ENCODE measurements around the gene VAV1. TPM values are rescaled to one million over a fixed set of nuclear protein-coding genes. Genes with fewer than 3 reads are reported as not detected.

VAV1 gene
- total and polyA plus RNA-seq, 2 donors (not counting 1 experiment from before 2014, with no cell fraction given): 62.7 to 98.8 TPM

GRCh38 chr19:6730153-6730804 is 42.2 kb upstream of the VAV1 start:
- intact Hi-C loops (cut with micrococcal nuclease): no loop called here
- H3K27me3 ChIP-seq (replicated peaks in 1 of 4; ENCODE audit: control extremely low read depth in 1 of 4, control insufficient read depth in 3 of 4, insufficient read depth in 4 of 4, low read length in 3 of 4): no peaks in the 10 kb centered on the region
- no peak overlapping the region for H3K4me2 ChIP-seq (replicated peaks; ENCODE audit: low read depth, low read length, poor library complexity, severe bottlenecking)
- Mint-ChIP-seq H3K27me3 (no peaks in the 10 kb centered on the region), H3K27ac (no peak overlapping the region), H3K4me3 (no peak overlapping the region), H3K9me3 (ENCODE audit: insufficient read depth) (no peaks in the 10 kb centered on the region), H3K4me1 (peaks cover 26% of the 10 kb centered on the region)
- H3K9ac ChIP-seq (ENCODE audit: low read length): no peak overlapping the region
- ATAC-seq (ENCODE audit: low read depth) (peak; percentile 28), DNase-seq (no peak)
- POLR2A ChIA-PET: interaction anchor here (0.6 kb wide), 1 partner anchor 225 kb away, joined by 3 read pairs; no protein-coding TSS in a partner anchor
- CTCF ChIA-PET: interaction anchor here (1.9 kb wide), 1 partner anchor 134 kb away, joined by 7 read pairs; no protein-coding TSS in a partner anchor
- no peak overlapping the region for H3K4me3 ChIP-seq (ENCODE audit: control extremely low read depth in 1 of 5, extremely low read depth in 1 of 5, insufficient read depth in 1 of 5, low read depth in 2 of 5, low read length in 4 of 5)
- H3K79me2 ChIP-seq (ENCODE audit: control insufficient read depth, insufficient read depth, low read length): peaks cover 5% of the 10 kb centered on the region
- peaks cover 0 to under 1% (median 0%) of the 10 kb centered on the region in 3 donors for H3K9me3 ChIP-seq (ENCODE audit: control extremely low read depth in 1 of 3, control insufficient read depth in 2 of 3, insufficient read depth in 1 of 3, low read length in 2 of 3)
- peaks cover 13% of the 10 kb centered on the region in 2 donors for H3K4me1 ChIP-seq (ENCODE audit: control insufficient read depth in 2 of 2, insufficient read depth in 2 of 2, low read length in 2 of 2)
- H2AFZ ChIP-seq (ENCODE audit: insufficient read depth, low read depth, low read length, poor library complexity, severe bottlenecking): no peak overlapping the region
- no peak for TF ChIP-seq EZH2 (IDR thresholded peaks at IDR 0.05; ENCODE audit: borderline replicate concordance, insufficient read depth, low read depth, low read length, poor library complexity, severe bottlenecking)
- no peak for TF ChIP-seq CTCF (IDR thresholded peaks at IDR 0.05)
- H3K36me3 ChIP-seq (replicated peaks in 1 of 2; ENCODE audit: control extremely low read depth in 1 of 2, control insufficient read depth in 1 of 2, extremely low read depth in 1 of 2, insufficient read depth in 2 of 2, low read length in 1 of 2): peaks cover 0 to 10% of the 10 kb centered on the region in 2 experiments
- no peak overlapping the region for H3K27ac ChIP-seq (ENCODE audit: low read length in 2 of 2)
- 90% methylated on average over 13 of the region's 27 CpGs for WGBS (ENCODE audit: insufficient coverage)
- no peaks in the 10 kb centered on the region for H4K20me1 ChIP-seq (ENCODE audit: control insufficient read depth, insufficient read depth, low read length, poor library complexity, severe bottlenecking)

DNA sequence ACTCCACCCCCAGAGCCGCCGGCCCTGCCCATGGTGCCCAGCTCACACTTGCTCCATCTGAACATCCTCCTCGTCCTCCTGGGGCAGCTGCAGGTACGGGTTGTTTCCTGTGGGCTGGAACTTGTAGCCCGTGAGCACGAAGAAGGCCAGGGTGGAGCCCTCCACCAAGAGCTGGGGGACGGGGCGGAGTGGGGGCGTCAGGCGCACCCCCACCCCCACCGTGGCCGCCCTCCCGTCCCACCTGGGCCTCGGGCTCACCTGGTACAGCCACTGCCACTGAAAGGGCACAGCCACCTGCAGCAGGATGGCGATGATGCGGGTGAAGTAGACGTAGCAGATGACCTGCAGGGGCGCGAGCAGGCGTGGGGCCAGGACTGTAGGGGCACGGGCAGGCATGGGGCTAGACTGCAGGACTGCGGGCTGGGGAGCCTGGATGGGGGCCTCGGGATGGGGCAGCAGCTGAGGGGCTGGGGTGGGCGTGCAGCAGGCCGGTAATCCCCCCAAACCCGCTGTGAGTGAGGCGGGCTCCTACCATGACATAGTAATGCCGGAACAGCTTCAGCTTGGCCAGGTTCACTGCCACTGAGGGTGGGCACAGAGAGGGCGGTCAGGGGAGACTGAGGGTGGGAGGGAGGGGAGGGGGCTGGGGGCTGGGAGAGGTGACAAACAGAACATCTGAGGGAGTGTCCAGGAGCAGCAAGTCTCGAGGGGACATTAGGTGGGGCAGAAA is 41.4 kb upstream of the VAV1 start:
- H3K27me3 ChIP-seq (replicated peaks in 1 of 4; ENCODE audit: control extremely low read depth in 1 of 4, control insufficient read depth in 3 of 4, insufficient read depth in 4 of 4, low read length in 3 of 4): no peaks in the 10 kb centered on the region
- no peaks in the 10 kb centered on the region for H3K9me3 ChIP-seq (ENCODE audit: control extremely low read depth in 1 of 3, control insufficient read depth in 2 of 3, insufficient read depth in 1 of 3, low read length in 2 of 3)
- H3K36me3 ChIP-seq (replicated peaks in 1 of 2; ENCODE audit: control extremely low read depth in 1 of 2, control insufficient read depth in 1 of 2, extremely low read depth in 1 of 2, insufficient read depth in 2 of 2, low read length in 1 of 2): peaks cover 0 to 10% of the 10 kb centered on the region in 2 experiments
- Mint-ChIP-seq H3K27ac (no peak overlapping the region), H3K4me1 (peaks cover 26% of the 10 kb centered on the region), H3K4me3 (no peak overlapping the region), H3K27me3 (no peaks in the 10 kb centered on the region), H3K9me3 (ENCODE audit: insufficient read depth) (no peaks in the 10 kb centered on the region)
- no peak overlapping the region for H2AFZ ChIP-seq (ENCODE audit: insufficient read depth, low read depth, low read length, poor library complexity, severe bottlenecking)
- TF ChIP-seq CTCF (IDR thresholded peaks at IDR 0.05) (no peak), EZH2 (IDR thresholded peaks at IDR 0.05; ENCODE audit: borderline replicate concordance, insufficient read depth, low read depth, low read length, poor library complexity, severe bottlenecking) (no peak)
- no peak overlapping the region for H3K27ac ChIP-seq (ENCODE audit: low read length in 2 of 2)
- ChIA-PET CTCF (no interaction called here), POLR2A (no interaction called here)
- WGBS (ENCODE audit: insufficient coverage): 91% methylated on average over 26 of the region's 30 CpGs
- H3K79me2 ChIP-seq (ENCODE audit: control insufficient read depth, insufficient read depth, low read length): peaks cover 10% of the 10 kb centered on the region
- ATAC-seq (ENCODE audit: low read depth) (no peak), DNase-seq (no peak)
- peaks cover 15 to 16% of the 10 kb centered on the region in 2 donors for H3K4me1 ChIP-seq (ENCODE audit: control insufficient read depth in 2 of 2, insufficient read depth in 2 of 2, low read length in 2 of 2)
- no peak overlapping the region for H3K4me2 ChIP-seq (replicated peaks; ENCODE audit: low read depth, low read length, poor library complexity, severe bottlenecking)
- H3K9ac ChIP-seq (ENCODE audit: low read length): no peak overlapping the region
- no peak overlapping the region for H3K4me3 ChIP-seq (ENCODE audit: control extremely low read depth in 1 of 5, extremely low read depth in 1 of 5, insufficient read depth in 1 of 5, low read depth in 2 of 5, low read length in 4 of 5)
- intact Hi-C loops (cut with micrococcal nuclease): no loop called here
- H4K20me1 ChIP-seq (ENCODE audit: control insufficient read depth, insufficient read depth, low read length, poor library complexity, severe bottlenecking): no peaks in the 10 kb centered on the region
